Cardiac septum (tissue), 1 donor: ENCODE measurements around the gene ADAMTS18. TPM values are rescaled to one million over a fixed set of nuclear protein-coding genes. Genes with fewer than 3 reads are reported as not detected.

Experiments used
- DNase-seq: peaks from one replicate; pipeline ENCODE4 v3.0.0-alpha.2; 2020; ENCODE audit warnings: low spot score
- intact Hi-C: fragments of 100-400 bp; cut with DNase I; formaldehyde crosslinking; loops from one replicate; pipeline ENCODE4 v1.14.0; 2022
- total RNA-seq: library from RNA; stranded (reverse); fragmentation: NEBNext Ultra II Directional; extraction: Animal tissue kit (Norgen Biotek cat#: 25700); gene quantifications from one replicate; pipeline ENCODE4 v1.2.1, GENCODE V29; 2021
- donor health status: DM: no; HTN: no; CAD: no.

ADAMTS18 gene
- total RNA-seq, 1 donor from 2014 or later: not detected

GRCh38 chr16:77331802-77332586, 102.8 kb downstream of the ADAMTS18 start:
- no peak for DNase-seq
- intact Hi-C loops: no loop called here

- no peak for DNase-seq
- intact Hi-C loops: no loop called here
These were observed 103.8 kb downstream of the ADAMTS18 start for GRCh38 chr16:77331043-77331442.

DNA sequence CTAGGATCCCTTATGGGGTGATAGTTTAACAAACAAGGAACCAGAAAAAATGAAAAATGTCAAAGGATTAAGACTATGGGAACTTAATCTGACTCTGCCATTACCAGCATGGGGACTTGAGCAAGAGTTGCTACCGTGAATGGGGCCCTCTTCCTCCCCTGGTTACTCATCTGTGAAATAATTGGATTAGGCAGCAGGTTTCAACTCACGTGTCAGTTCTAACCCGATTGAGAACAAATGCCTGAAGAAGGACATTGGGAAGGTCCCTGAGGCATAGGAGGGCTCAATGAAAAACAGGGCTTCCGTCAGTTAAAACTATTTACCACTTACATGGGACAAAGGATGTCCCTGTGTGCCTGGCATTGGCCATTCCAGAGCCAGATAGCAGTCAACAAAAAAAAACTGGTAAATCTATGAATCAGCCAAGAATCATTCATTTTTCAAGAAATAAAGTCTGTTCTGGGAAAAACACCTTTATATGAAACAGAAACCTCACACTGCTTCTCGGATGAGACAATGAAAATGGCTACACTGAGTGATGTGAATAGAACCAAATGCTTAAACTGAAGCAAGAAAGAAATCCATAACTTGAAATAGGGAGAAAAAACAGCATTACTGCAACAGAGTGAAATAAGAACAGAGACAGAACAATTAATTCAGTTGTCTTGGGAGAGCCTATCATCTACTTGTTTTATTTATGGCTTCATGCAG, 104.3 kb downstream of the ADAMTS18 start:
- no peak for DNase-seq
- intact Hi-C loops: no loop called here

DNA sequence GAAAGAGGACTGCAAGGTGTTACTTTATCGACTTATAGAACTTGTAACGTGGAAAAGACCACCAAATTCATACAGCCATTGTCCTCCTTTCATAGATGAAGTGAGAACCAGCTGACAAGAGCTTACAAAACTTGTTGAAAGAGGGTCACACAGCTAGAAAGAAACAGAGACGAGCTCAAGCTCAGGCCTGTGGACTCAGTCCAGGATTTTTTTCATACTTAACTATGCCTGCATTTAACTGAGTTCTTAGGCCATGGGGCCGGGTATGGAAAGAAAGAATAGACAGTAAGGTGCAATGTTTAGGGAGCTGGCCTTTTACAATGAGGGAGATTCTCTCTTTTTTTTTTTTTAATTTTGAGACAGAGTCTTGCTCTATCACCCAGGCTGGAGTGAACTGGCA, 106.1 kb downstream of the ADAMTS18 start:
- intact Hi-C loops: no loop called here
- DNase-seq: no peak

- intact Hi-C loops: no loop called here
- DNase-seq: no peak
These were observed 106.6 kb downstream of the ADAMTS18 start for GRCh38 chr16:77328274-77328673.

GRCh38 chr16:77327717-77328116, 107.1 kb downstream of the ADAMTS18 start:
- intact Hi-C loops: no loop called here
- DNase-seq: no peak

DNA sequence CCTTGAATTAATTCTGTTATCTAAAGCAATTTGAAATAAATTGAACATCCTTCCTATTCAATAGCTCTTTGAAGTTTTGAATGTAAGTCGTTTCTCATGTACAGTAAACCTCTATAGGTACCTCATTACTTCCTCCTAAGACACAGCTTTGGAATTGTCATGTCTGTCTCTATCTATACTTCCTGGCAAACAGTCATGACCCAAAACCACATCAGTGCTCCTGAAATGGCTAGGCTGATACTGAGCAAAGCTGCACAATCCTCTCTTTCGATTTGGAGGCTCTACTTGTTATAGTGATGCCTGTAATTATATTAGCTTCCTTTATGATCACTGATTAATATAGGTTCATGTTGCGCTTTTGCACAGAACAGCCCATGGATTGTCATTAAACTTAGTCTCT, 110.1 kb downstream of the ADAMTS18 start:
- DNase-seq: no peak
- intact Hi-C loops: no loop called here

DNA sequence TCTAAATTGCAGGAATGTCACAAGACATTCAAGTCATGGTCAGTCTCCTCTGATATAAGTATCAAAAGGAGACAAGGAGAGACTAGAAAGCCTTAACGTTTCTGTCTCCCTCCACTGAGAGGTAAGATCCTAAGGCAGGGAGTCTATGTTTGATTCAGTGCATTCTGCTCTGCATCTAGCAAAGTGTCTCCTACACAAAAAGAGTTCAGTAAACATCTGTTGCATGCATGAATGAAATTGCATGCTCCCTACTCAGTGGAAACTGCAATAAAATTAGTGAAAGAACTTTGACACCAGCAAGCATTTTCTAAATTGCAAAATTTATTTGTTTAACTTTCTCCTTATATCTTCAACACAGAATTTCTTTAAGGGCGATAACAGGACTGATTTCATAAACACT, 111.1 kb downstream of the ADAMTS18 start:
- DNase-seq: no peak
- intact Hi-C loops: no loop called here

GRCh38 chr16:77322757-77323156, 112.1 kb downstream of the ADAMTS18 start:
- DNase-seq: no peak
- intact Hi-C loops: no loop called here

- no peak for DNase-seq
- intact Hi-C loops: no loop called here
These were observed 117.8 kb downstream of the ADAMTS18 start for GRCh38 chr16:77317059-77317458.

DNA sequence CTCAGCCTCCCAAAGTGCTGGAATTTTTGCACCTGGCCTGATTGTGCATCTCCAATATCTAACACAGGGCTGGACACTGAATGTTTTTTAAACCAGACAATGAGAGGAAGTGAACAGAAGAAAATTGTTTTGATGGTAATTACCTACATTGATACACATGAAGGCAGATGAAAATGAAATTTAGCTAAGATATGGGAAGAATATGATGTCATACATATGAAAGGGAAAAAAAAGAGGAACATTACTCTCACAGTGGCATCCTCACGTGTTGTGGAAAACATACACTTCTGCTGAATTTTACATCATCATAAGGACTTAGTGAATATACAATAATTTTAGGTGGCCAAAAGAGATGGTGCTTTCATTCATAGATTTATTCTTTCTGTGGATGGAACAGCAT, 124.0 kb downstream of the ADAMTS18 start:
- intact Hi-C loops: no loop called here
- no peak for DNase-seq

- intact Hi-C loops: no loop called here
- DNase-seq: no peak
These were observed 126.7 kb downstream of the ADAMTS18 start for GRCh38 chr16:77308163-77308561.

DNA sequence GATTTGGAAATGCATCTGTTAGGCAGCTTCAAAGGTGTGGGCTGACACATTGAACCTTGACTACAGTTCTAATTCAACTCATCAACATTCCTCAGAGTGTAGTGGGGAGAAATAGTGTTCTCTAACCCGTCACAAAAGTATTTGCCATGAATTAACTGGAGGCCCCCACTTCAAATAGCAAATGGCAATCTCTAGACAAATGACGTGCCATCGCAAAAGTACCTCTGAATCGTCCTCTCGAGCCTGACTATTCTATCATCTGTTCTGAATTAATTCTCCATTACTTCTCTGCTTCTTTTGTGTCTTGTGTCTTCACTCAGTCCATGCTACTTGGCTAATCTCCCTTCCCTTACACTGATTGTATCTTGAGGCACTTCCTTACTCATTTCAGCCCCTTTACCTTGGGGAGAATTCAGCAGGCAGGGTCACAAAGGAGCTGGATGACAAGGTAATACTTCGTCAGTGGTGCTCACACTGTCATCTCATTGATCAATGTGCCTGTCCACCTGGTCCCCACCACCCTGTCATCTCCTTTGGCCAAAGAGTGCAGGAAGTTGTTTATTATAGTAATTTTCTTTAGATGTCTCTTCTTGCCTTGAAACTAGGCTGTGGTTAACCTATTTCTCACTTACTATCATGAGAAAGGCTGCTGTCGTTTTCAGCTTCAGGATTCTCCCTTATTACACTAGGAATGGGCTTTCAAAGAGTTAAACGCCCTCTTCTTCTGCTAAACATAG, 127.2 kb downstream of the ADAMTS18 start:
- no peak for DNase-seq
- intact Hi-C loops: no loop called here

DNA sequence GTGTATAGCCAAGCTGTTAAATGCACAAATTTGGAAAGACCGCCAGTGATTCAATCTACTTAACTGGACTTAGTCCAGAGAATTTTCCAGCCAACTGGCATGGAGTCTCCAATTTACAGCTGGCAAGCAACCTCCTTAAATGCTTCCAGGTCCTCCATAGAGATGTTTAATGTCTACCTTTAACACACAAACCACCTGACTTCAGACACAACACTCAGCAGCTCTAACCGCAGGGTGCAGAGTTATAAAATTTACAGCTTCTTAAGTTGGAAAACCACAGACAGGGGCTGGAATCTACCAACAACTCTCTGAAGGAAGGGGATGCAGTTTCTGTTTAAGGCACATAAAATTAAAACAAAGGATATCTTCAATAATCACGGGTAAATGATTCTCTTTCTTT, 128.8 kb downstream of the ADAMTS18 start:
- intact Hi-C loops: no loop called here
- DNase-seq: no peak

- DNase-seq: no peak
- intact Hi-C loops: no loop called here
These were observed 130.0 kb downstream of the ADAMTS18 start for GRCh38 chr16:77304877-77305276.

- intact Hi-C loops: no loop called here
- no peak for DNase-seq
These were observed 130.7 kb downstream of the ADAMTS18 start for GRCh38 chr16:77304134-77304533.

DNA sequence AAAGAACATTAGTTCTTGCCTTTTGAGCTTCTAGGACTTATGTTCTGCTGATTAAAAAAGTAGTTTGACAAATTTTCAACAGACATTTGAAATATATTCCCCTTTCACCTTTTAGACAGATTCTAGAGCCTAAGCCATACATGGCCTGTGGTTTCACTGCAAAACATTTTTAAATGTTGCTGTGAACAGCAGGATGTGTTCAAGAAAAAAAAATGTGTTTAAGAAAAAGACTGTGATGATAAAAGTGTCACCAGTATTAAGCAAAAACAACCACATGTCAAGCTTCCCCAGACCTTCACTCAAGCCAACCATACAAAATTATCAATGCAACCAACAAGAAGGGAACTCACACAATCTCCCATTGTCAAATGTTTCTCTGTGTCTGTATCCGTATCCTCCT, 132.2 kb downstream of the ADAMTS18 start:
- DNase-seq: no peak
- intact Hi-C loops: no loop called here

- intact Hi-C loops: no loop called here
- DNase-seq: no peak
These were observed 132.6 kb downstream of the ADAMTS18 start for GRCh38 chr16:77302249-77302648.

DNA sequence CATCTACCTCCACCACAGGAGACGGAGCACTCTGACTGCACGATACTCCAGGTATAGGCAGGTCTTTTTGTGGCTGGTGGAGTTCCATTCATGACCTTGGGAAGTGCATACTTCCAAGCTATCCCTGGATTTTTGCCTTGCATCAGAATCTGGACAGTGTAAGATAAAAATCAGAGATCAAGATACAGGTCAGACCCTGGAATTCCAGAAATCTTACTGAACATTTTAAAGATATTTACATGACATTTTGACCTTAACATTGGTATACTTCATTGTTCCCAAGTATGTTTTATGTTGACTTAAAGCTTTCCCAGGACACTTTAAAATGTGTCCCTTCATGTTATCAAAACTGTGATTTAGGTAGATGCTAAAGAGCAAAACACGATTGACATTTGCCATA, 134.6 kb downstream of the ADAMTS18 start:
- no peak for DNase-seq
- intact Hi-C loops: no loop called here

- intact Hi-C loops: no loop called here
- DNase-seq: no peak
These were observed 135.4 kb downstream of the ADAMTS18 start for GRCh38 chr16:77299395-77299794.
